GM18867 (cell line): ENCODE results near the gene AMZ1.
"Not testable (repeated sequence)": the region's sequence is repeated elsewhere in the genome, so short reads cannot be mapped to it uniquely, and the experiment has no call there.

Source experiments
- ATAC-seq: cut with Tn5 transposase; IDR thresholded peaks from one replicate; pipeline ENCODE4 v1.9.1; 2021; ENCODE audit warnings: mild to moderate bottlenecking, moderate library complexity; ENCODE audit not compliant: unreplicated experiment

Gene AMZ1

GRCh38 chr7:2724453-2725177 lies 36.6 kb downstream of the AMZ1 start:
- ATAC-seq, result no peak

GRCh38 chr7:2725178-2726105 lies 37.4 kb downstream of the AMZ1 start:
- no peak for ATAC-seq

DNA sequence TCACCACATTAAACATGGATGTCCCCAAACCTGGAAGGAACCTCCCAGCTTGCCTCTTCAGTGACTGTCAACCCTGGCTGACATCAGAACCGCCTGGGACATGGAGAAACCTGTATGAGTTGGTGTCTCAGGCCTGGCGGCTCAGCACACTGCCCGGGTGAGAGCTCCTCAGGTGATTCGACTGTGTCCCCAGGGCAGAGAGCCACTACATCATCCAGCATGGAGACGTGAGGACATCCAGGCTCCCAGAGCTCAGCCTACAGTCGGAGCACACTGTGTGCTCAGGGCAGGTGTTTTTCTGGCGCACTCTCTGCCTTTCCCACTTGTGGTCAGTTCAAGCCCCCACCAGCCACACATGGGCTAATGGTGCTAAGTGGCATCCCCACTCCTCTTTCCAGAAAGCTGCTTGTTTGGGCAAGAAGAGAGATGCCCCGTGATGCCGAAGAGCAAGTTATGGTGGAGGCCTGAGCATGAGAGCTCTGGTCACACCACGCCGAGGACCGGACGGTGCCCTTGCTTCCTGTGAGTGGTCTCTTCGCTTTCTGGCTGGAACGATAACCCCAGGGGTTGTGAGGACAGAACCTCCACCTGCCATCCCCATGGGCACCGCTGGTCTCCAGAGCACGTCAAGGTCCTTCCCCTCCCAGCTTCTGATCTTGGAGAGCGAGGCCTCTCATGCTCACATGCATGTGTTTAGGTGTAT lies 38.5 kb downstream of the AMZ1 start:
- ATAC-seq, result no peak

GRCh38 chr7:2727206-2727605 lies 39.2 kb downstream of the AMZ1 start:
- not testable (repeated sequence) for ATAC-seq

GRCh38 chr7:2728316-2729030 lies 40.5 kb downstream of the AMZ1 start:
- ATAC-seq, result no peak

- no peak for ATAC-seq
Measured at GRCh38 chr7:2729031-2729892, 41.3 kb downstream of the AMZ1 start.

- no peak for ATAC-seq
Measured at GRCh38 chr7:2729893-2730716, 42.1 kb downstream of the AMZ1 start.

DNA sequence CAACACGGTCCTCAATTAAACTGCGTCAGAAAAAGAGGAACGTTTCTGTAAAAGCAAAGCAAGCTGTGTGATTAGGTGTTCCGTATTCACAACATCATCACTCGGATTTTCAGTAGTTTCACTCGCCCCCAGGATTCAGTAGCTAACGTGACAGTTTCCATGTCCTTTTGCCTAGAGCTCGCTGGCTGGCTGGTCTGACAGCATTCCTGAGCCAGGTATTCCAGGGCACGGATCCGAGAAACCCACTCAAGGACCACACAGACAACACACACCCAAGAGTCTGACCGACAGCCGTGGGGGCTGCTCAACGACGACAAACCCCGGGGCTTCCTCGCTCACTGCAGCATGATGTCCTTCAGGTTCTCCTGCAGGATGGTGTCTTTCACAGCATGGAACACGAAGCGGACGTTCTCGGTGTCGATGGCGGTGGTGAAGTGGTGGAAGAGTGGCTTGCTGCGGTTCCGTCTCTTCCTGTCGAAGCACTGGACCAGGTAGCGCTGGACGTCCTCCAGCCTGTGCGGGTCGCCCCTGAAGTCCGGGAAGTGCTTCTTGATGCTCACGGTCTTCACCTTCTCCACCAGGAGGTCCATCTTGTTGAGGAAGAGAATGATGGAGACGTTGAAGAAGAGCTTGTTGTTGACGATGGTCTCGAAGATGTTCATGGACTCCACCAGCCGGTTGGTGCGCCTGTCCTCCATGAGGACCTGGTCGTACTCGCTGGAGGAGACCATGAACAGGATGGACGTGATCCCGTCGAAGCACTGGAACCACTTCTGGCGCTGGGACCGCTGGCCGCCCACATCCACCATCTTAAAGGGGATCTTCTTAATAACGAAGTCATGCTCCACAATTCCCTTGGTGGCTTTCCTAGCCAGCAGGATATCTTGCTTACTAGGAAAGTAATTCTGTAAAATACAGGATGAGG lies 43.1 kb downstream of the AMZ1 start:
- ATAC-seq, result no peak

- no peak for ATAC-seq
Measured at GRCh38 chr7:2732388-2732787, 44.4 kb downstream of the AMZ1 start.

GRCh38 chr7:2732959-2733584 lies 45.1 kb downstream of the AMZ1 start:
- ATAC-seq, result no peak

DNA sequence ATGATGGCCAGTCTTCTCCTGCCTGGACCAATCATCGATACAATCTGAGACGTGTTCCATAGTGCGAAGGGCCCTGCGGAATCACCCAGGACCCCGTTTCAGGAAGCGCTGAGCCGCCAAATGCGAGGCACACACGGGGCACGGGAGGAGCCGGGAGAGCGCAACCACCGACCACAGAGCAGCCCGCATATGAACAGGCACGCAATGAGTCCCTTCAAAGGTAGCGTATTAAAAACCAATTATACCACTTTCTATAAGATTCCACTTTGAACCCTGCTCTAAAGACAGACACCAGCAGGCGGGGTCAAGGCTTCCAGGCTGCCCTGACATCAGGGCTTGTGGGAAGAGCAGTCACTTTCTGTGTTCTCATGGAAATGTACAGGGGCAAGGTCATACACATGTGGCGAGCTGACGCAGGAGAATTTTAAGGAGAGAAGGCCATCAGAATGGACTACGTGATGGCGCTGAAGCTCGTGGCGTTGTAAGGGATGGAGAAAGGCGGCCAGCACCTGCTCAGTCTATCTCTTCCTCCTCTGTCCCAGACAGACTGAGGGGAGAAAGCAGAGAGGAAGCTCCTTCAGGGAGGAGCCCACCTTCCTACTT lies 46.2 kb downstream of the AMZ1 start:
- no peak for ATAC-seq

DNA sequence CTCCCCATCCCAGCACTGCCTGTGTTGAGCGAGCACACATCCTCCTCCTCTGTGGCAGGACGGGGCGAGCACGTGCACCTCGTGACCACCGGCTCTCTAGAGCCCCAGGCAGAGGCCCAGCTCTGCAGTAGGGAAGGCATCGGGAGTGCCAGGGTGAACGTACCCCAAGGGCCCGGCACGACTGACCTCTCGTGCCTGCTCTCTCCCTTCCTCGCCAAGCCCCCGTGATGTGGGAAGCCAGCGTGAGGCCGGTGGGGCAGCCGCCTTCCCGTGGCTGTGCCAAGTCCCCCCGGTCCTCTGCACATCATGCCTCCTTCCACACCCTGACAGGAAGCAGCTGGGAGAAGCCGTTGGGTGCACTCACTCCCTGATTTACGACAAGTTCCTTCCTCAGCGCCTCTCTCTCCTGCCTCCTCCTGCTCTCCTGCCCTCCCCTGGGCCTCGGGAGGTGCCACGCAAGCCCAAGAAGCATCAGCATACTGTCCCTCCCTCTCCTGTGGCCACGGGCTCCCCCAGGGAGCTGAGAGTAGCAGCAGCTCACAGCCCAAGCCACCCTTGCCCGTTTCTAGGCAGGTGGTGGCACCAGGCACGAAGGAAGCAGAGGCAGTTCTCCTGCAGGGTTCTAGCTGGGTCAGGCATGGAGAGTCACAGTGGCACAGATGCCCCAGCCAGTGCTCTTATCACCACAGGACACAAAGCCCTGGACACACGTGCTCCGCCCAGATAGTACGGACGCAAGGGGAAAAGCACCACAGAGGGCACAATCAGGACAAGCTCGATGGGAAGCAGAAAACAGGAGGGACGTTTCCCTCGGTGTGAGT lies 47.0 kb downstream of the AMZ1 start:
- ATAC-seq, result no peak

DNA sequence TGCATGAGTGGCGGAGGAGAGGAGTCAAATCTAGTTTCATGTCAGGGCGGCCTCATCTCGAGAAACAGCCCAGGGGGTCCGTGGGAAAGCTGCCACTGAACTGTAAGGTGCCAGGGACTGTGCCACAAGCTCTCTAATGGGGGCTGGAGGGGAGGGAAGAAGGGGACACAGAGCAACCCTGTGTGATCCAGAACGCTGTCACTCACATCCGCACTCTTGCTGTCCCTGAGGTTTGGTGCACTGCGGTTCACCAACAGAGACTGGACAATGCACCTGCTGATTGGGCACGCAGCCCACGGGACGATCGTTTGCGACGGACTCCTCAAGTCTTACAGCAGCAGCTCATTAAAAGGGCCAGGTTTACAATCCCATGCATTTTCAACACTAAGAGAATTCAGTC lies 47.7 kb downstream of the AMZ1 start:
- ATAC-seq, result no peak

- no peak for ATAC-seq
Measured at GRCh38 chr7:2736411-2736914, 48.5 kb downstream of the AMZ1 start.

DNA sequence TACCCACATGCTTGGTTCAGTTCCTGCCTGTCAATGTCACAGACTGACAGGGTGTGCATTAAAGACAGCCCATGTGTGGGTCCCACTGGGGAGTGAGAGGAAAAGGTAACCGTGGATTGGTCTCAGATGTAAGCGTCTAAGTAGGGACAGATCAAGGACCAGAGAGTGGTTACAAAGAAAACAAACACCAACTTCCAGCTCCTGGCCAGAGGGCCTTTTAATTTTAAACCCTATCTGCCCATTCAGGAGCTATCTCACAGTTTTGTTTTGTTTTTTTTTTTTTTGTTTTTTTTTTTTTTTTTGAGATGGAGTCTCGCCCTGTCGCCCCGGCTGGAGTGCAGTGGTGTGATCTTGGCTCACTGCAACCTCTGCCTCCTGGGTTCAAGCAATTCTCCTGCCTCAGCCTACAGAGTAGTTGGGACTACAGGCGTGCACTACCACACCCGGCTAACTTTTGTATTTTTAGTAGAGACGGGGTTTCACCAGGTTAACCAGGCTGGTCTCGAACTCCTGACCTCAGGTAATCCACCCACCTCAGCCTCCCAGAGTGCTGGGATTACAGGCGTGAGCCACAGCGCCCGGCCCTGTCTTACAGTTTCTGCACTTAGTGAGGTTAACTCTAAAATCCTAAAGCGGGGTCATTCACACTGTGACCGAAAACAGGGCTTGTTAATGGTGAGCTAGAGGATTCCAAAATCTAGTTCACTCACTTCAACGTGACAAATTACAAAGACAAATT lies 49.2 kb downstream of the AMZ1 start:
- not testable (repeated sequence) for ATAC-seq
